Ectodermal cell (in vitro differentiated cells): ENCODE measurements around the gene IGFL3.

Experiments
- H3K27ac ChIP-seq: 2 replicates; pipeline ENCODE4 v1.7.0; 2013; ENCODE audit warnings: mild to moderate bottlenecking, low read depth, low read length; ENCODE audit not compliant: insufficient read depth, poor library complexity, severe bottlenecking
- H3K27me3 ChIP-seq: 2 replicates; pipeline ENCODE4 v1.7.0; 2013; ENCODE audit warnings: mild to moderate bottlenecking, low read length; ENCODE audit not compliant: insufficient read depth, control insufficient read depth, poor library complexity, severe bottlenecking
- H3K36me3 ChIP-seq: one replicate; pipeline ENCODE4 v1.7.0; 2013; ENCODE audit warnings: low read length; ENCODE audit not compliant: control insufficient read depth, insufficient read depth
- H3K4me1 ChIP-seq: one replicate; pipeline ENCODE4 v1.7.0; 2013; ENCODE audit warnings: low read length; ENCODE audit not compliant: control insufficient read depth, insufficient read depth
- H3K4me3 ChIP-seq: 2 replicates; pipeline ENCODE4 v1.7.0; 2013; ENCODE audit warnings: low read depth, low read length, control low read depth; ENCODE audit not compliant: insufficient read depth
- H3K9me3 ChIP-seq: 2 replicates; pipeline ENCODE4 v1.7.0; 2013; ENCODE audit warnings: mild to moderate bottlenecking, low read length, moderate library complexity; ENCODE audit not compliant: control insufficient read depth
- WGBS, 2 experiments: methylation state at CpG; one replicate each; pipeline ENCODE4 v1.1.7; 2013; ENCODE audit warnings: missing lambda C conversion rate in 2 of 2; 5-methylcytosine and 5-hydroxymethylcytosine counted together

Gene IGFL3

GRCh38 chr19:46126086-46126580 lies 1.6 kb upstream of the IGFL3 start:
- Histone ChIP-seq H3K27me3 (no peaks in the 10 kb centered on the region), H3K4me1 (no peaks in the 10 kb centered on the region), H3K27ac (no peak overlapping the region), H3K4me3 (no peak overlapping the region), H3K36me3 (no peaks in the 10 kb centered on the region), H3K9me3 (no peaks in the 10 kb centered on the region)
- WGBS, 2 experiments = 90 to 100% methylated on average over 1 to 2 of the region's 2 CpGs

- Histone ChIP-seq H3K4me1 (no peaks in the 10 kb centered on the region), H3K27ac (no peak overlapping the region), H3K4me3 (no peak overlapping the region), H3K36me3 (no peaks in the 10 kb centered on the region), H3K9me3 (no peaks in the 10 kb centered on the region), H3K27me3 (no peaks in the 10 kb centered on the region)
- WGBS, 2 experiments = 98 to 99% methylated on average over 3 of the region's 4 CpGs
Observed at GRCh38 chr19:46125447-46125846, 959 bp upstream of the IGFL3 start.

GRCh38 chr19:46118136-46118535 lies 6.4 kb downstream of the IGFL3 start:
- WGBS, 2 experiments = 83 to 97% methylated on average over 1 to 3 of the region's 3 CpGs

GRCh38 chr19:46116121-46116520 lies 8.4 kb downstream of the IGFL3 start:
- Histone ChIP-seq H3K27me3 (peaks cover 5% of the 10 kb centered on the region), H3K4me1 (no peaks in the 10 kb centered on the region), H3K27ac (no peak overlapping the region), H3K9me3 (no peaks in the 10 kb centered on the region), H3K4me3 (no peak overlapping the region), H3K36me3 (no peaks in the 10 kb centered on the region)
- 97 to 100% methylated on average over 2 to 3 of the region's 3 CpGs for WGBS, 2 experiments

More at GRCh38 chr19:46118136-46118535, 6.4 kb downstream of the IGFL3 start:
- no peaks in the 10 kb centered on the region for H3K36me3 ChIP-seq
- H3K4me1 ChIP-seq = no peaks in the 10 kb centered on the region
- no peak overlapping the region for H3K4me3 ChIP-seq
- H3K27me3 ChIP-seq = no peaks in the 10 kb centered on the region
- H3K27ac ChIP-seq = no peak overlapping the region
- no peaks in the 10 kb centered on the region for H3K9me3 ChIP-seq

DNA sequence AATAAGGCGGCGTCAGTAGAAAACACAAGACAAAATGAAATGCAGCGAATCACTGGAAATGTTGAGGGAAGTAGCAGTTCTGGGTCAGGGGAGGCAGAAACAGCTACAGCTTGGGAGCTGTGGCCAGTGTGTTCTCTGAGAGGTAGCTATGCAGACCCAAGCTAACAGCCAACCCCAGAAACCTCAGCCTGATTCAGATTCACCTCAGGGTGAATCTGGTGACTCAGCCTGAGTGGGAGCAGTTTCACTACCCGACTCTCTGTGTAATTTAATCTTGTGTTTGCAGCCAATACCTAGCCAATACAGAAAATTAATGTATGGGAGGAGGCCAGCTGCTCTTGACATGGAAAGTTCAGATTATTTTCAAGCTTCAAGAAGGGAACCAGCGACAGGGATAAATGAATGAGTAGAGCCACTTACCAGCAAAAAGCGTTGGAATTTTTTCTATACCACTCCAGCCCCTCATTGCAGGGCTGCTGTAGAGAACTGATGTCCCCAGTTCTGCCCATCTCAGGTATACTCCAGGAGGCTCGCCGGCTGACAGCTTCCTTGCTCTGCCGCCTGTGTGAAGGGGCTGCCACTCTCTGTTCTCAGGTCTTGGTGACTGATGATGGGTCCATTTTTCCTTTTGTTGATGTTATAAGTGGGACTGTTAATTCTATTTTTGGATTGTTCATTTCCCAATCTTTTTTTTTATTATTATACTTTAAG lies 8.9 kb downstream of the IGFL3 start:
- Histone ChIP-seq H3K27me3 (peaks cover 6% of the 10 kb centered on the region), H3K4me1 (no peaks in the 10 kb centered on the region), H3K4me3 (no peak overlapping the region), H3K27ac (no peak overlapping the region), H3K36me3 (no peaks in the 10 kb centered on the region), H3K9me3 (no peaks in the 10 kb centered on the region)
- 84 to 91% methylated on average over 9 of the region's 9 CpGs for WGBS, 2 experiments

GRCh38 chr19:46113726-46114125 lies 10.8 kb downstream of the IGFL3 start:
- H3K27me3 ChIP-seq = peaks cover 6% of the 10 kb centered on the region
- WGBS, 2 experiments = 90% methylated on average over 1 of the region's 1 CpG; no CpG with 5 or more reads in 1 of the 2 experiments
- H3K27ac ChIP-seq = no peak overlapping the region
- no peaks in the 10 kb centered on the region for H3K4me1 ChIP-seq
- no peaks in the 10 kb centered on the region for H3K36me3 ChIP-seq
- no peak overlapping the region for H3K4me3 ChIP-seq
- H3K9me3 ChIP-seq = no peaks in the 10 kb centered on the region

GRCh38 chr19:46112527-46112926 lies 12.0 kb downstream of the IGFL3 start:
- H3K4me3 ChIP-seq = no peak overlapping the region

GRCh38 chr19:46111376-46111775 lies 13.1 kb downstream of the IGFL3 start:
- 82 to 89% methylated on average over 2 to 3 of the region's 3 CpGs for WGBS, 2 experiments
- Histone ChIP-seq H3K9me3 (no peaks in the 10 kb centered on the region), H3K4me1 (no peaks in the 10 kb centered on the region), H3K27ac (no peak overlapping the region), H3K36me3 (no peaks in the 10 kb centered on the region), H3K27me3 (peaks cover 6% of the 10 kb centered on the region), H3K4me3 (no peak overlapping the region)

More at GRCh38 chr19:46112527-46112926, 12.0 kb downstream of the IGFL3 start:
- H3K27ac ChIP-seq = no peak overlapping the region
- peaks cover 6% of the 10 kb centered on the region for H3K27me3 ChIP-seq
- H3K9me3 ChIP-seq = no peaks in the 10 kb centered on the region
- no peaks in the 10 kb centered on the region for H3K4me1 ChIP-seq
- WGBS, 2 experiments = 91 to 93% methylated on average over 2 of the region's 2 CpGs
- no peaks in the 10 kb centered on the region for H3K36me3 ChIP-seq

DNA sequence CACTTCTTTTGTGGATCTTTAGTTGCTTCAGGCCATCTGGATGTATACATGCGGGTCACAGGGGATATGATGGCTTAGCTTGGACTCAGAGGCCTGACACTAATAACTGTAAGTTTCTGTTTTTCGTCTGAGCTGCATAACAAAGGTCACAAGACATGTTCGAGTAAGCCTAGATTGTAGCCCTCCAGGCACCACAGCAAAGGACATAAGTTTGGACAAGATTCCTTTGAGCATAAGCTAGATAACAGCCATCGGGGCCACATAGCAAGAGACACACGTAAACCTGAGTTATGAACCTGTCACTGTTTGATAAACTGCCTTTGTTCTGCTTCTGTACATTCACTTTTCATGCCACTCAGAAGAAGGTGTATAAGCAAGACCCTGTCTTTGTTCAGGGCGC lies 14.6 kb downstream of the IGFL3 start:
- no peaks in the 10 kb centered on the region for H3K4me1 ChIP-seq
- H3K27me3 ChIP-seq = peaks cover 6% of the 10 kb centered on the region
- H3K27ac ChIP-seq = no peak overlapping the region
- H3K36me3 ChIP-seq = no peaks in the 10 kb centered on the region
- WGBS, 2 experiments = 92 to 93% methylated on average over 6 of the region's 6 CpGs
- H3K9me3 ChIP-seq = no peaks in the 10 kb centered on the region
- H3K4me3 ChIP-seq = no peak overlapping the region

GRCh38 chr19:46107371-46107770 lies 17.1 kb downstream of the IGFL3 start:
- H3K4me3 ChIP-seq = no peak overlapping the region
- no peaks in the 10 kb centered on the region for H3K9me3 ChIP-seq
- H3K27ac ChIP-seq = no peak overlapping the region
- no peaks in the 10 kb centered on the region for H3K36me3 ChIP-seq
- H3K4me1 ChIP-seq = no peaks in the 10 kb centered on the region
- 90 to 92% methylated on average over 6 of the region's 6 CpGs for WGBS, 2 experiments
- H3K27me3 ChIP-seq = peaks cover 6% of the 10 kb centered on the region
